Mucosa of gallbladder (tissue), 1 donor: ENCODE measurements around the gene DBN1. TPM values are rescaled to one million over a fixed set of nuclear protein-coding genes. Genes with fewer than 3 reads are reported as not detected.

Source experiments
- DNase-seq: peaks from one replicate; pipeline ENCODE4 v3.0.0-alpha.2; 2020; ENCODE audit warnings: low spot score
- total RNA-seq: library from RNA; stranded (reverse); gene quantifications from one replicate; pipeline ENCODE4 v1.2.1, GENCODE V29; 2021
- donor health status: DM: no; HTN: no; CAD: no.

The DBN1 gene
- total RNA-seq, 1 donor from 2014 or later, result 89.0 TPM

- DNase-seq, result no peak
Observed at GRCh38 chr5:177504086-177505056, 30.9 kb upstream of the DBN1 start.

- no peak for DNase-seq
Observed at GRCh38 chr5:177503351-177504085, 30.1 kb upstream of the DBN1 start.

GRCh38 chr5:177502886-177503285, 29.5 kb upstream of the DBN1 start:
- DNase-seq, result no peak

- DNase-seq, result no peak
Observed at GRCh38 chr5:177501874-177502678, 28.6 kb upstream of the DBN1 start.

GRCh38 chr5:177500685-177501522, 27.5 kb upstream of the DBN1 start:
- DNase-seq, result peak; percentile 91

- DNase-seq, result no peak
Observed at GRCh38 chr5:177499842-177500241, 26.4 kb upstream of the DBN1 start.

GRCh38 chr5:177498013-177498787, 24.8 kb upstream of the DBN1 start:
- no peak for DNase-seq

GRCh38 chr5:177497292-177498012, 24.0 kb upstream of the DBN1 start, which contains the start of gene PDLIM7:
Gene PDLIM7 (minus strand): TSS chr5:177497604. CDS start chr5:177496512, 1,092 bp downstream.
- DNase-seq, result peak; percentile 96

- DNase-seq, result peak; percentile 64
Observed at GRCh38 chr5:177496727-177497291, 23.4 kb upstream of the DBN1 start.

- no peak for DNase-seq
Observed at GRCh38 chr5:177496070-177496726, 22.8 kb upstream of the DBN1 start.

- peak; percentile 62 for DNase-seq
Observed at GRCh38 chr5:177495243-177496060, 22.0 kb upstream of the DBN1 start.

- peak; percentile 55 for DNase-seq
Observed at GRCh38 chr5:177494346-177495195, 21.1 kb upstream of the DBN1 start.

- DNase-seq, result no peak
Observed at GRCh38 chr5:177493795-177494345, 20.4 kb upstream of the DBN1 start.

GRCh38 chr5:177492841-177493240, 19.4 kb upstream of the DBN1 start:
- no peak for DNase-seq

GRCh38 chr5:177491983-177492746, 18.7 kb upstream of the DBN1 start:
- DNase-seq, result no peak
